Liver (tissue), 9 donors: ENCODE measurements around the gene CCDC83. TPM values are rescaled to one million over a fixed set of nuclear protein-coding genes. Genes with fewer than 3 reads are reported as not detected.

ENCODE experiments used
- DNase-seq: peaks from one replicate; pipeline ENCODE4 v3.0.0-alpha.2; 2017; ENCODE audit warnings: low spot score
- H3K27ac ChIP-seq, 2 donors: one replicate each; pipeline ENCODE4 v1.7.0; 2013; ENCODE audit warnings: inconsistent platforms in 2 of 2, low read length in 2 of 2, control low read depth in 1 of 2, low read depth in 1 of 2, mild to moderate bottlenecking in 1 of 2
- H3K27me3 ChIP-seq, 4 donors: one replicate each; pipeline versions ENCODE4 v1.6.1 to v1.7.0; 2013; ENCODE audit warnings: low read length in 3 of 4, inconsistent platforms in 1 of 4, mild to moderate bottlenecking in 1 of 4, moderate library complexity in 1 of 4; ENCODE audit not compliant: control insufficient read depth in 4 of 4, insufficient read depth in 4 of 4
- H3K36me3 ChIP-seq, 4 donors: one replicate each; pipeline versions ENCODE4 v1.6.1 to v1.7.0; 2013; ENCODE audit warnings: low read length in 3 of 4, mild to moderate bottlenecking in 3 of 4, low read depth in 1 of 4, moderate library complexity in 1 of 4; ENCODE audit not compliant: control insufficient read depth in 4 of 4, insufficient read depth in 3 of 4
- H3K4me1 ChIP-seq, 4 donors: one replicate each; pipeline versions ENCODE4 v1.6.1 to v1.7.0; 2013; ENCODE audit warnings: low read length in 3 of 4, mild to moderate bottlenecking in 3 of 4, moderate library complexity in 1 of 4; ENCODE audit not compliant: control insufficient read depth in 4 of 4, insufficient read depth in 4 of 4
- H3K4me3 ChIP-seq, 3 donors: one replicate each; pipeline versions ENCODE4 v1.6.1 to v1.7.0; 2013; ENCODE audit warnings: low read length in 3 of 3, control low read depth in 1 of 3, low read depth in 1 of 3, mild to moderate bottlenecking in 1 of 3
- H3K9ac ChIP-seq, 2 donors: one replicate each; pipeline ENCODE4 v1.7.0; 2013; ENCODE audit warnings: low read length in 2 of 2, mild to moderate bottlenecking in 2 of 2, moderate library complexity in 2 of 2, control low read depth in 1 of 2, low read depth in 1 of 2
- H3K9me3 ChIP-seq, 4 donors: one replicate each; pipeline versions ENCODE4 v1.6.1 to v1.7.0; 2013; ENCODE audit warnings: low read length in 3 of 4; ENCODE audit not compliant: control insufficient read depth in 4 of 4
- EGR1 ChIP-seq, 2 donors: IDR thresholded peaks; 2 replicates each; pipeline ENCODE4 v1.6.1; 2016 to 2018; ENCODE audit warnings: antibody characterized with exemption in 2 of 2, low read depth in 2 of 2
- FOXA1 ChIP-seq: IDR thresholded peaks from 2 replicates; pipeline ENCODE4 v1.6.1; 2016; ENCODE audit warnings: antibody characterized with exemption
- FOXA2 ChIP-seq: IDR thresholded peaks from 2 replicates; pipeline ENCODE4 v1.6.1; 2016; ENCODE audit warnings: antibody characterized with exemption
- GABPA ChIP-seq, 2 donors: IDR thresholded peaks in 1 of 2; conservative IDR thresholded peaks in 1 of 2; 2 replicates each; pipeline ENCODE4 v1.6.1; 2016; ENCODE audit warnings: antibody characterized with exemption in 2 of 2, mild to moderate bottlenecking in 1 of 2, moderate library complexity in 1 of 2
- HNF4A ChIP-seq, 2 donors: conservative IDR thresholded peaks; 2 replicates each; pipeline ENCODE4 v1.6.1; 2016; ENCODE audit warnings: antibody characterized with exemption in 2 of 2, mild to moderate bottlenecking in 2 of 2
- HNF4G ChIP-seq: IDR thresholded peaks from 2 replicates; pipeline ENCODE4 v1.6.1; 2016; ENCODE audit warnings: antibody characterized with exemption
- JUND ChIP-seq, 2 donors: IDR thresholded peaks; 2 replicates each; pipeline ENCODE4 v1.6.1; 2016; ENCODE audit warnings: antibody characterized with exemption in 2 of 2
- NR2F2 ChIP-seq: IDR thresholded peaks from 2 replicates; pipeline ENCODE4 v1.6.1; 2016; ENCODE audit warnings: antibody characterized with exemption
- RAD21 ChIP-seq, 2 donors: IDR thresholded peaks; 2 replicates each; pipeline ENCODE4 v1.6.1; 2016; ENCODE audit warnings: antibody characterized with exemption in 2 of 2, mild to moderate bottlenecking in 2 of 2
- RXRA ChIP-seq, 2 donors: IDR thresholded peaks; 2 replicates each; pipeline ENCODE4 v1.6.1; 2017 to 2018; ENCODE audit warnings: antibody characterized with exemption in 2 of 2, mild to moderate bottlenecking in 1 of 2
- SP1 ChIP-seq: IDR thresholded peaks from 2 replicates; pipeline ENCODE4 v1.6.1; 2018; ENCODE audit warnings: antibody characterized with exemption, mild to moderate bottlenecking
- TAF1 ChIP-seq: conservative IDR thresholded peaks from 2 replicates; pipeline ENCODE4 v1.6.1; 2016; ENCODE audit warnings: antibody characterized with exemption, mild to moderate bottlenecking
- YY1 ChIP-seq: IDR thresholded peaks from 2 replicates; pipeline ENCODE4 v1.6.1; 2016; ENCODE audit warnings: antibody characterized with exemption, mild to moderate bottlenecking
- WGBS: extraction: QIAGEN DNeasy Blood & Tissue Kit; methylation state at CpG from one replicate; pipeline ENCODE4 v1.1.7; 2013; 5-methylcytosine and 5-hydroxymethylcytosine counted together
- polyA plus RNA-seq, 2 donors: library from polyadenylated mRNA; stranded (reverse) in 1 of 2; unstranded in 1 of 2; fragments of 200-250 nt in 1 of 2; fragments of >200 nt in 1 of 2; fragmentation: Nextera tagmentation in 1 of 2; extraction: Ambion mirVana in 1 of 2; gene quantifications; one replicate each; pipeline versions ENCODE4 v1.2.1 to v1.2.3, GENCODE V29; 2013 to 2015
- total RNA-seq, 2 donors: library from RNA; depleted of rRNA; stranded (reverse); fragments of >200 nt; gene quantifications; one replicate each; pipeline ENCODE4 v1.2.3, GENCODE V29; 2014
- TF ChIP-seq, protein P1 (sequence below): IDR thresholded peaks from 2 replicates; pipeline ENCODE4 v1.6.1; 2016; ENCODE audit warnings: antibody characterized with exemption
- TF ChIP-seq, protein P2 (sequence below): IDR thresholded peaks from 2 replicates; pipeline ENCODE4 v1.6.1; 2016; ENCODE audit warnings: antibody characterized with exemption
- TF ChIP-seq, protein P3 (sequence below): IDR thresholded peaks from 2 replicates; pipeline ENCODE4 v1.6.1; 2016; ENCODE audit warnings: antibody characterized with exemption, mild to moderate bottlenecking
- TF ChIP-seq, protein P4 (sequence below): IDR thresholded peaks from 2 replicates; pipeline ENCODE4 v1.6.1; 2016; ENCODE audit warnings: antibody characterized with exemption
- TF ChIP-seq, protein P5 (sequence below): fragments of 150-350 bp; IDR thresholded peaks from 2 replicates; pipeline ENCODE4 v1.5.1; 2017; ENCODE audit warnings: improper control_type of control experiment, low read depth, low read length; ENCODE audit not compliant: missing input control
- donor health status: healthy.
- donor health status: healthy.
- donor health status: healthy.
- donor health status: healthy.
- donor health status: healthy.

Gene CCDC83
- total and polyA plus RNA-seq, 4 donors: not detected

DNA sequence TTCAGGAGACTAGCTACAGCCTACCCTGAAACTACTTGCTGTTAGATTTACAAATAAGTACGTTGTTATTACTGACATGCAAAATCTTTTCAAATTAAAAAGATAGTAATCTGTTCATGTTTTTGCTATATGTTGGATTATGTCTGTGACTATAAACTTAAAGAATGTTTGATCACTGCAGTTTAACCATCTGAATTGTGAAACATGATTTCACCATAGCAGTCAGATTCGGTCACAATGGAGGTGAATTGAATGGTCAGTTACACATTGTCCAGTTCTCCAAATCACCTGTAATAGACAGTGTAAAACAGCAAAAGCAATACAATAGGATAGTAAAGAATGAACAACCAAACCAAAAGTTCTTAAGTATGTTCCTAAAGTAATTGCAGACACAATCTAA lies 43.3 kb downstream of the CCDC83 start:
- 54% methylated on average over 2 of the region's 2 CpGs for WGBS
- Histone ChIP-seq H3K9ac (no peak overlapping the region), H3K9me3 (no peaks in the 10 kb centered on the region), H3K27ac (no peak overlapping the region), H3K27me3 (no peaks in the 10 kb centered on the region), H3K36me3 (no peaks in the 10 kb centered on the region), H3K4me3 (no peak overlapping the region), H3K4me1 (no peaks in the 10 kb centered on the region)
- DNase-seq: no peak
- TF ChIP-seq, protein P1, sequence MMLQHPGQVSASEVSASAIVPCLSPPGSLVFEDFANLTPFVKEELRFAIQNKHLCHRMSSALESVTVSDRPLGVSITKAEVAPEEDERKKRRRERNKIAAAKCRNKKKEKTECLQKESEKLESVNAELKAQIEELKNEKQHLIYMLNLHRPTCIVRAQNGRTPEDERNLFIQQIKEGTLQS: no peak
- no peak for TF ChIP-seq RAD21 (IDR thresholded peaks at IDR 0.05)
- TF ChIP-seq, protein P2, sequence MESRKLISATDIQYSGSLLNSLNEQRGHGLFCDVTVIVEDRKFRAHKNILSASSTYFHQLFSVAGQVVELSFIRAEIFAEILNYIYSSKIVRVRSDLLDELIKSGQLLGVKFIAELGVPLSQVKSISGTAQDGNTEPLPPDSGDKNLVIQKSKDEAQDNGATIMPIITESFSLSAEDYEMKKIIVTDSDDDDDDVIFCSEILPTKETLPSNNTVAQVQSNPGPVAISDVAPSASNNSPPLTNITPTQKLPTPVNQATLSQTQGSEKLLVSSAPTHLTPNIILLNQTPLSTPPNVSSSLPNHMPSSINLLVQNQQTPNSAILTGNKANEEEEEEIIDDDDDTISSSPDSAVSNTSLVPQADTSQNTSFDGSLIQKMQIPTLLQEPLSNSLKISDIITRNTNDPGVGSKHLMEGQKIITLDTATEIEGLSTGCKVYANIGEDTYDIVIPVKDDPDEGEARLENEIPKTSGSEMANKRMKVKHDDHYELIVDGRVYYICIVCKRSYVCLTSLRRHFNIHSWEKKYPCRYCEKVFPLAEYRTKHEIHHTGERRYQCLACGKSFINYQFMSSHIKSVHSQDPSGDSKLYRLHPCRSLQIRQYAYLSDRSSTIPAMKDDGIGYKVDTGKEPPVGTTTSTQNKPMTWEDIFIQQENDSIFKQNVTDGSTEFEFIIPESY: no peak
- TF ChIP-seq, protein P3, sequence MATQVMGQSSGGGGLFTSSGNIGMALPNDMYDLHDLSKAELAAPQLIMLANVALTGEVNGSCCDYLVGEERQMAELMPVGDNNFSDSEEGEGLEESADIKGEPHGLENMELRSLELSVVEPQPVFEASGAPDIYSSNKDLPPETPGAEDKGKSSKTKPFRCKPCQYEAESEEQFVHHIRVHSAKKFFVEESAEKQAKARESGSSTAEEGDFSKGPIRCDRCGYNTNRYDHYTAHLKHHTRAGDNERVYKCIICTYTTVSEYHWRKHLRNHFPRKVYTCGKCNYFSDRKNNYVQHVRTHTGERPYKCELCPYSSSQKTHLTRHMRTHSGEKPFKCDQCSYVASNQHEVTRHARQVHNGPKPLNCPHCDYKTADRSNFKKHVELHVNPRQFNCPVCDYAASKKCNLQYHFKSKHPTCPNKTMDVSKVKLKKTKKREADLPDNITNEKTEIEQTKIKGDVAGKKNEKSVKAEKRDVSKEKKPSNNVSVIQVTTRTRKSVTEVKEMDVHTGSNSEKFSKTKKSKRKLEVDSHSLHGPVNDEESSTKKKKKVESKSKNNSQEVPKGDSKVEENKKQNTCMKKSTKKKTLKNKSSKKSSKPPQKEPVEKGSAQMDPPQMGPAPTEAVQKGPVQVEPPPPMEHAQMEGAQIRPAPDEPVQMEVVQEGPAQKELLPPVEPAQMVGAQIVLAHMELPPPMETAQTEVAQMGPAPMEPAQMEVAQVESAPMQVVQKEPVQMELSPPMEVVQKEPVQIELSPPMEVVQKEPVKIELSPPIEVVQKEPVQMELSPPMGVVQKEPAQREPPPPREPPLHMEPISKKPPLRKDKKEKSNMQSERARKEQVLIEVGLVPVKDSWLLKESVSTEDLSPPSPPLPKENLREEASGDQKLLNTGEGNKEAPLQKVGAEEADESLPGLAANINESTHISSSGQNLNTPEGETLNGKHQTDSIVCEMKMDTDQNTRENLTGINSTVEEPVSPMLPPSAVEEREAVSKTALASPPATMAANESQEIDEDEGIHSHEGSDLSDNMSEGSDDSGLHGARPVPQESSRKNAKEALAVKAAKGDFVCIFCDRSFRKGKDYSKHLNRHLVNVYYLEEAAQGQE: no peak
- no peak for TF ChIP-seq GABPA (IDR thresholded peaks at IDR 0.05 in 1 of 2, conservative IDR thresholded peaks at IDR 0.05 in 1 of 2)
- TF ChIP-seq EGR1 (IDR thresholded peaks at IDR 0.05; ENCODE audit: low read depth in 2 of 2): no peak
- TF ChIP-seq FOXA1: no peak
- TF ChIP-seq, protein P4, sequence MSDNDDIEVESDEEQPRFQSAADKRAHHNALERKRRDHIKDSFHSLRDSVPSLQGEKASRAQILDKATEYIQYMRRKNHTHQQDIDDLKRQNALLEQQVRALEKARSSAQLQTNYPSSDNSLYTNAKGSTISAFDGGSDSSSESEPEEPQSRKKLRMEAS: no peak
- no peak for TF ChIP-seq HNF4G
- no peak for TF ChIP-seq NR2F2
- TF ChIP-seq YY1: no peak
- no peak for TF ChIP-seq TAF1
- no peak for TF ChIP-seq HNF4A (conservative IDR thresholded peaks at IDR 0.05)
- TF ChIP-seq, protein P5, sequence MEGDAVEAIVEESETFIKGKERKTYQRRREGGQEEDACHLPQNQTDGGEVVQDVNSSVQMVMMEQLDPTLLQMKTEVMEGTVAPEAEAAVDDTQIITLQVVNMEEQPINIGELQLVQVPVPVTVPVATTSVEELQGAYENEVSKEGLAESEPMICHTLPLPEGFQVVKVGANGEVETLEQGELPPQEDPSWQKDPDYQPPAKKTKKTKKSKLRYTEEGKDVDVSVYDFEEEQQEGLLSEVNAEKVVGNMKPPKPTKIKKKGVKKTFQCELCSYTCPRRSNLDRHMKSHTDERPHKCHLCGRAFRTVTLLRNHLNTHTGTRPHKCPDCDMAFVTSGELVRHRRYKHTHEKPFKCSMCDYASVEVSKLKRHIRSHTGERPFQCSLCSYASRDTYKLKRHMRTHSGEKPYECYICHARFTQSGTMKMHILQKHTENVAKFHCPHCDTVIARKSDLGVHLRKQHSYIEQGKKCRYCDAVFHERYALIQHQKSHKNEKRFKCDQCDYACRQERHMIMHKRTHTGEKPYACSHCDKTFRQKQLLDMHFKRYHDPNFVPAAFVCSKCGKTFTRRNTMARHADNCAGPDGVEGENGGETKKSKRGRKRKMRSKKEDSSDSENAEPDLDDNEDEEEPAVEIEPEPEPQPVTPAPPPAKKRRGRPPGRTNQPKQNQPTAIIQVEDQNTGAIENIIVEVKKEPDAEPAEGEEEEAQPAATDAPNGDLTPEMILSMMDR: no peak
- no peak for TF ChIP-seq JUND (IDR thresholded peaks at IDR 0.05)
- no peak for TF ChIP-seq RXRA (IDR thresholded peaks at IDR 0.05)
- TF ChIP-seq FOXA2: no peak
- no peak for TF ChIP-seq SP1
